ENCODE results near the gene ACO2. TPM values are rescaled to one million over a fixed set of nuclear protein-coding genes. Genes with fewer than 3 reads are reported as not detected.

Gene ACO2
- total RNA-seq, 1 experiment from 2014 or later, result 66.6 TPM

GRCh38 chr22:41478473-41478872, 9.6 kb downstream of the ACO2 start:
- Mint-ChIP-seq H3K4me3 (no peak overlapping the region; a peak in 1 of 5 replicates), H3K27me3 (ENCODE audit: low read depth) (no peaks in the 10 kb centered on the region), H3K36me3 (ENCODE audit: insufficient read depth in 1 of 3, low read depth in 3 of 3) (no peaks in the 10 kb centered on the region), H3K27ac (peak overlapping the region in 2 of 3 experiments; percentile 51 to 75; a peak in 2 of 7 replicates), H3K9me3 (no peaks in the 10 kb centered on the region), H3K4me1 (peaks cover 40 to 44% of the 10 kb centered on the region in 2 experiments)
- H3K23me2 ChIP-seq (ENCODE audit: insufficient read length, low read depth, low read length, poor library complexity, severe bottlenecking), result no peaks in the 10 kb centered on the region
- H4K8ac ChIP-seq (replicated peaks; ENCODE audit: insufficient read length, low read depth, low read length), result no peak overlapping the region
- no peak overlapping the region for H3T11ph ChIP-seq (ENCODE audit: low read length)
- no peak overlapping the region for H3K9ac ChIP-seq (ENCODE audit: extremely low read depth, insufficient read length, low read length)
- no peak overlapping the region for H2BK20ac ChIP-seq (ENCODE audit: low read depth, low read length, poor library complexity, severe bottlenecking)
- no peak overlapping the region for H3K23ac ChIP-seq (ENCODE audit: insufficient read length, low read depth, low read length)
- no peak for DNase-seq
- no peak overlapping the region for H3K4ac ChIP-seq (ENCODE audit: low read depth, low read length)
- no peak overlapping the region for H2AK5ac ChIP-seq (ENCODE audit: insufficient read length, low read length)
- no peak overlapping the region for H3K27ac ChIP-seq (ENCODE audit: insufficient read length, low read depth, low read length)
- H3K4me1 ChIP-seq (ENCODE audit: insufficient read depth, low read length), result peaks cover 10% of the 10 kb centered on the region; the same call in 1 of the 2 replicates
- no peak overlapping the region for H4K91ac ChIP-seq (ENCODE audit: insufficient read length, low read depth, low read length)
- H3K27me3 ChIP-seq (ENCODE audit: insufficient read depth, low read length), result no peaks in the 10 kb centered on the region
- H3K4me2 ChIP-seq (ENCODE audit: insufficient read depth, insufficient read length, low read length), result no peak overlapping the region
- peaks cover 2% of the 10 kb centered on the region for H4K20me1 ChIP-seq (ENCODE audit: control insufficient read depth, insufficient read depth, insufficient read length)
- H2BK5ac ChIP-seq (ENCODE audit: insufficient read length, low read length), result no peak overlapping the region
- no peak overlapping the region for H2BK15ac ChIP-seq (ENCODE audit: low read depth, low read length)
- no peak overlapping the region for H3K18ac ChIP-seq (ENCODE audit: insufficient read length, low read depth, low read length)
- no peaks in the 10 kb centered on the region for H3K9me3 ChIP-seq (ENCODE audit: control insufficient read depth, low read depth, low read length)
- no peak overlapping the region for H3K14ac ChIP-seq (ENCODE audit: insufficient read depth, low read length)
- no peak overlapping the region for H2BK12ac ChIP-seq (ENCODE audit: insufficient read length, low read depth, low read length)
- no peak overlapping the region for H2BK120ac ChIP-seq (ENCODE audit: low read depth, low read length, poor library complexity, severe bottlenecking)
- no peak overlapping the region for H4K5ac ChIP-seq (ENCODE audit: insufficient read length, low read depth, low read length)
- H2AFZ ChIP-seq (ENCODE audit: low read length), result no peak overlapping the region
- H3K79me1 ChIP-seq (ENCODE audit: insufficient read depth, low read depth, low read length, poor library complexity, severe bottlenecking), result peaks cover 5% of the 10 kb centered on the region
- no peak for TF ChIP-seq CTCF (conservative IDR thresholded peaks at IDR 0.05)
- peaks cover 4% of the 10 kb centered on the region; the same call in 1 of the 2 replicates for H3K79me2 ChIP-seq (ENCODE audit: insufficient read depth, low read length)
- no peak overlapping the region for H3K56ac ChIP-seq (ENCODE audit: insufficient read length, low read depth, low read length)
- WGBS (ENCODE audit: extremely low coverage, insufficient read length, low lambda C conversion rate), result no CpG with 5 or more reads among the region's 2 CpGs

Data from H9 (cell line).